NCI-H1694 (cell line): ENCODE results near the gene STAC.
"Not testable (repeated sequence)": the region's sequence is repeated elsewhere in the genome, so short reads cannot be mapped to it uniquely, and the experiment has no call there.

Source experiments
- DNase-seq: peaks from one replicate; lab custom pipeline; 2025; lab: John Stamatoyannopoulos, UW

Gene STAC

GRCh38 chr3:36416599-36416998 is 36.3 kb downstream of the STAC start:
- DNase-seq, result no peak

- no peak for DNase-seq
Measured at GRCh38 chr3:36417237-36417636, 36.9 kb downstream of the STAC start.

- DNase-seq, result no peak
Measured at GRCh38 chr3:36418296-36418695, 38.0 kb downstream of the STAC start.

GRCh38 chr3:36428445-36428844 is 48.1 kb downstream of the STAC start:
- DNase-seq, result no peak

GRCh38 chr3:36429986-36430485 is 49.7 kb downstream of the STAC start:
- no peak for DNase-seq

- no peak for DNase-seq
Measured at GRCh38 chr3:36433511-36433910, 53.2 kb downstream of the STAC start.

- no peak for DNase-seq
Measured at GRCh38 chr3:36434687-36435426, 54.6 kb downstream of the STAC start.

GRCh38 chr3:36443028-36443686 is 62.9 kb downstream of the STAC start:
- no peak for DNase-seq

- no peak for DNase-seq
Measured at GRCh38 chr3:36444909-36445308, 64.6 kb downstream of the STAC start.

- no peak for DNase-seq
Measured at GRCh38 chr3:36446276-36446675, 66.0 kb downstream of the STAC start.

GRCh38 chr3:36447061-36447460 is 66.8 kb downstream of the STAC start:
- DNase-seq, result no peak

- DNase-seq, result no peak
Measured at GRCh38 chr3:36451816-36452215, 71.5 kb downstream of the STAC start.

GRCh38 chr3:36453213-36453612 is 72.9 kb downstream of the STAC start:
- not testable (repeated sequence) for DNase-seq

- DNase-seq, result not testable (repeated sequence)
Measured at GRCh38 chr3:36453896-36454295, 73.6 kb downstream of the STAC start.

GRCh38 chr3:36455406-36455805 is 75.1 kb downstream of the STAC start:
- no peak for DNase-seq

GRCh38 chr3:36456784-36457183 is 76.5 kb downstream of the STAC start:
- no peak for DNase-seq

GRCh38 chr3:36457667-36458066 is 77.4 kb downstream of the STAC start:
- DNase-seq, result no peak

GRCh38 chr3:36459177-36459576 is 78.9 kb downstream of the STAC start:
- no peak for DNase-seq

- DNase-seq, result no peak
Measured at GRCh38 chr3:36461597-36461996, 81.3 kb downstream of the STAC start.

GRCh38 chr3:36472045-36472444 is 91.7 kb downstream of the STAC start:
- not testable (repeated sequence) for DNase-seq

- no peak for DNase-seq
Measured at GRCh38 chr3:36475558-36475957, 95.3 kb downstream of the STAC start.

GRCh38 chr3:36476286-36476942 is 96.1 kb downstream of the STAC start:
- DNase-seq, result no peak

- no peak for DNase-seq
Measured at GRCh38 chr3:36477655-36478054, 97.4 kb downstream of the STAC start.
